K562 (cell line): ENCODE measurements around the gene DIPK1A. TPM values are rescaled to one million over a fixed set of nuclear protein-coding genes. Genes with fewer than 3 reads are reported as not detected.

ENCODE experiments used
- ATAC-seq: fragments of 200-7000 bp; cut with Tn5 transposase; 3 replicates; pipeline ENCODE4 v1.9.1; 2020; ENCODE audit warnings: moderate library complexity
- BruUV-seq: library from RNA; stranded (reverse); fragments of 400-500 nt; replicated peaks from 2 replicates; lab custom pipeline; 2021; lab: Mats Ljungman, UMichigan
- CTCF ChIA-PET: fragments of 300-600 bp; formaldehyde crosslinking; extraction: SDS; loops from one replicate; lab custom pipeline; 2021; ENCODE audit warnings: low intra/inter-chr PET ratio; lab: Yijun Ruan, JAX
- POLR2A ChIA-PET: fragments of 300-600, 350-650 bp; sonication (Branson Sonifier 250); formaldehyde crosslinking; extraction: SDS; loops from one replicate; lab custom pipeline; 2021; ENCODE audit warnings: antibody characterized with exemption, inconsistent platforms; lab: Yijun Ruan, JAX
- DNase-seq, 4 experiments: peaks; one replicate each; pipeline versions ENCODE4 v3.0.0 to v3.0.0-alpha.2; 2011 to 2018; ENCODE audit warnings: low spot score in 3 of 4, mixed read lengths in 3 of 4; ENCODE audit errors: extremely low read depth in 1 of 4
- FAIRE-seq: peaks from 2 replicates; lab custom pipeline; 2011; peaks lifted over from hg19 to GRCh38; lab: Jason Lieb, UNC
- H2AFZ ChIP-seq: 2 replicates; pipeline ENCODE4 v1.6.0; 2011; ENCODE audit warnings: low read depth, low read length, control low read depth, inconsistent platforms
- H3K27ac ChIP-seq: fragments of 200-600 bp; 3 replicates; pipeline ENCODE4 v1.8.0; 2011; ENCODE audit warnings: low read depth, mild to moderate bottlenecking, control low read depth, inconsistent platforms, low read length, moderate library complexity, mixed read lengths; ENCODE audit errors: extremely low read depth
- H3K27me3 ChIP-seq, 2 experiments: fragments of 300-600 bp in 1 of 2; 2 replicates in 1 of 2; 3 replicates in 1 of 2; pipeline versions ENCODE4 v1.6.0 to v1.8.0; 2011; ENCODE audit warnings: inconsistent platforms in 2 of 2, low read length in 2 of 2, mild to moderate bottlenecking in 1 of 2, mixed read lengths in 1 of 2, moderate library complexity in 1 of 2; ENCODE audit not compliant: control insufficient read depth in 2 of 2, insufficient read depth in 2 of 2
- H3K36me3 ChIP-seq: fragments of 300-600 bp; 3 replicates; pipeline ENCODE4 v1.8.0; 2011; ENCODE audit warnings: mild to moderate bottlenecking, low read length, inconsistent platforms; ENCODE audit not compliant: control insufficient read depth, insufficient read depth
- H3K4me1 ChIP-seq, 2 experiments: fragments of 200-600 bp in 1 of 2; replicated peaks in 1 of 2; 2 replicates in 1 of 2; 3 replicates in 1 of 2; pipeline versions ENCODE4 v1.5.1 to v1.8.0; 2011; ENCODE audit warnings: inconsistent platforms in 2 of 2, low read length in 2 of 2, mild to moderate bottlenecking in 1 of 2, mixed read lengths in 1 of 2, moderate library complexity in 1 of 2; ENCODE audit not compliant: control insufficient read depth in 2 of 2, insufficient read depth in 2 of 2
- H3K4me2 ChIP-seq: 2 replicates; pipeline ENCODE4 v1.6.1; 2011; ENCODE audit warnings: low read length, control low read depth, inconsistent platforms, mixed read lengths; ENCODE audit not compliant: insufficient read depth
- H3K4me3 ChIP-seq: fragments of 200-600 bp; sonication (generic), shearing (Covaris generic); 2 replicates; pipeline ENCODE4 v1.5.1; 2016; ENCODE audit warnings: control low read depth, inconsistent platforms
- H3K79me2 ChIP-seq: fragments of 200-600 bp; 3 replicates; pipeline ENCODE4 v1.8.0; 2011; ENCODE audit warnings: low read length, inconsistent platforms; ENCODE audit not compliant: control insufficient read depth, insufficient read depth
- H3K9ac ChIP-seq, 2 experiments: 2 replicates each; pipeline versions ENCODE4 v1.6.0 to v1.6.1; 2011; ENCODE audit warnings: low read depth in 2 of 2, low read length in 2 of 2, control low read depth in 1 of 2, inconsistent platforms in 1 of 2, mild to moderate bottlenecking in 1 of 2, mixed read lengths in 1 of 2; ENCODE audit not compliant: insufficient read depth in 1 of 2
- H3K9me1 ChIP-seq: one replicate; pipeline ENCODE4 v1.6.0; 2011; ENCODE audit warnings: inconsistent platforms, mild to moderate bottlenecking, low read length, moderate library complexity; ENCODE audit not compliant: control insufficient read depth, insufficient read depth
- H3K9me3 ChIP-seq: replicated peaks from 2 replicates; pipeline ENCODE4 v1.5.1; 2011; ENCODE audit warnings: low read depth, low read length, inconsistent platforms; ENCODE audit not compliant: control insufficient read depth, insufficient read depth
- H4K20me1 ChIP-seq: replicated peaks from 2 replicates; pipeline ENCODE4 v1.6.1; 2011; ENCODE audit warnings: low read length, inconsistent platforms, mixed read lengths; ENCODE audit not compliant: control insufficient read depth, insufficient read depth
- BCL6 ChIP-seq: fragments of 250-450 bp; sonication (Bioruptor Pico); IDR thresholded peaks from 2 replicates; pipeline ENCODE4 v1.4.0; 2020
- CAMTA2 ChIP-seq: fragments of 250-450 bp; sonication (Bioruptor Pico); conservative IDR thresholded peaks from 2 replicates; pipeline ENCODE4 v1.5.1; 2022
- CREM ChIP-seq: IDR thresholded peaks from 2 replicates; pipeline ENCODE4 v1.6.1; 2014; ENCODE audit warnings: antibody characterized with exemption, low read depth
- DLX4 ChIP-seq: fragments of 250-450 bp; sonication (Bioruptor Pico); IDR thresholded peaks from 2 replicates; pipeline ENCODE4 v1.6.1; 2021; ENCODE audit warnings: mild to moderate bottlenecking
- ETS1 ChIP-seq: conservative IDR thresholded peaks from 2 replicates; pipeline ENCODE4 v1.6.1; 2011; ENCODE audit warnings: low read depth, mild to moderate bottlenecking, low read length; ENCODE audit not compliant: control insufficient read depth
- EWSR1 ChIP-seq: fragments of 450-650 bp; IDR thresholded peaks from 2 replicates; pipeline ENCODE4 v1.6.1; 2018; ENCODE audit warnings: borderline replicate concordance, mild to moderate bottlenecking, low read depth, moderate library complexity; ENCODE audit not compliant: partially characterized antibody
- EZH2 ChIP-seq: IDR thresholded peaks from 2 replicates; pipeline ENCODE4 v1.6.1; 2012; ENCODE audit warnings: low read depth, mild to moderate bottlenecking, inconsistent platforms, low read length, borderline replicate concordance
- HEY1 ChIP-seq: fragments of 250-450 bp; sonication (Bioruptor Pico); IDR thresholded peaks from 2 replicates; pipeline ENCODE4 v1.5.0; 2020; ENCODE audit warnings: mild to moderate bottlenecking, moderate library complexity, borderline replicate concordance
- JUND ChIP-seq, 2 experiments: IDR thresholded peaks; 2 replicates in 1 of 2; 3 replicates in 1 of 2; pipeline ENCODE4 v1.6.1; 2011; ENCODE audit warnings: borderline replicate concordance in 2 of 2, low read depth in 2 of 2, low read length in 2 of 2, improper control_type of control experiment in 1 of 2, missing biosample characterization in 1 of 2, missing genetic modification characterization in 1 of 2, missing genetic modification reagents in 1 of 2
- KHSRP ChIP-seq: fragments of 450-650 bp; IDR thresholded peaks from 2 replicates; pipeline ENCODE4 v1.6.1; 2017
- POLR2A ChIP-seq: fragments of 450-650 bp; conservative IDR thresholded peaks from 2 replicates; pipeline ENCODE4 v1.6.1; 2016
- POLR2G ChIP-seq: fragments of 200-400 bp; formaldehyde crosslinking; IDR thresholded peaks from 2 replicates; pipeline ENCODE4 v1.6.1; 2017; ENCODE audit warnings: low read depth, mild to moderate bottlenecking, antibody characterized with exemption, low read length, moderate library complexity
- RBM39 ChIP-seq: fragments of 200-400 bp; formaldehyde crosslinking; optimal IDR thresholded peaks from 2 replicates; pipeline ENCODE3; 2018; ENCODE audit warnings: low read depth, low read length
- SRF ChIP-seq, 2 experiments: fragments of 250-450, 450-650 bp in 1 of 2; sonication (Bioruptor Pico) in 1 of 2; sonication (generic) in 1 of 2; formaldehyde crosslinking; IDR thresholded peaks; 2 replicates each; pipeline versions ENCODE4 v1.5.0 to v1.5.1; 2020 to 2022; ENCODE audit warnings: mild to moderate bottlenecking in 1 of 2, missing genetic modification reagents in 1 of 2
- ZBTB9 ChIP-seq: fragments of 450-650 bp; formaldehyde crosslinking; IDR thresholded peaks from 2 replicates; pipeline ENCODE4 v1.4.0; 2020; ENCODE audit warnings: mild to moderate bottlenecking, moderate library complexity
- ZNF224 ChIP-seq: sonication (generic); formaldehyde crosslinking; IDR thresholded peaks from 2 replicates; pipeline ENCODE4 v1.8.0; 2022; ENCODE audit warnings: mild to moderate bottlenecking, missing genetic modification reagents
- ZNF511 ChIP-seq: sonication (generic); formaldehyde crosslinking; IDR thresholded peaks from 2 replicates; pipeline ENCODE4 v1.8.0; 2022; ENCODE audit warnings: mild to moderate bottlenecking, missing genetic modification reagents
- ZNF589 ChIP-seq: fragments of 200-800 bp; sonication (Bioruptor generic); IDR thresholded peaks from 2 replicates; pipeline ENCODE4 v1.6.1; 2016; ENCODE audit warnings: low read depth, missing genetic modification characterization, missing compliant biosample characterization
- ZNF780A ChIP-seq: fragments of 250-450 bp; sonication (Bioruptor Pico); IDR thresholded peaks from 2 replicates; pipeline ENCODE4 v1.5.0; 2021; ENCODE audit warnings: mild to moderate bottlenecking
- WGBS: fragments of 100-300 bp; shearing (Covaris generic); methylation state at CpG from one replicate; pipeline ENCODE4 v1.1.6; 2016; ENCODE audit warnings: low coverage, mixed read lengths; ENCODE audit not compliant: insufficient coverage; ENCODE audit errors: missing lambda C conversion rate; 5-methylcytosine and 5-hydroxymethylcytosine counted together
- in situ Hi-C: fragments of 300-500 bp; cut with MboI; formaldehyde crosslinking; loops from 4 replicates; pipeline ENCODE4 v1.15.0; 2018; ENCODE audit warnings: inconsistent platforms, mixed read lengths
- intact Hi-C: fragments of 100-400 bp; cut with micrococcal nuclease; formaldehyde crosslinking; loops from 2 replicates; pipeline ENCODE4 v1.14.2; 2022
- polyA plus RNA-seq, 8 experiments: library from polyadenylated mRNA; depleted of rRNA in 4 of 8; stranded (reverse) in 5 of 8; unstranded in 3 of 8; fragments of >200 nt; fragmentation: Nextera tagmentation in 2 of 8; fragmentation: Illumina TruSeq in 1 of 8; extraction: Ambion mirVana in 2 of 8; extraction: Trizol in 1 of 8; gene quantifications; 2 replicates each; pipeline versions ENCODE4 v1.2.1 to v1.2.3, GENCODE V29; 2011 to 2014; ENCODE audit warnings: inconsistent platforms in 1 of 8, missing spikeins in 1 of 8
- total RNA-seq, 7 experiments: library from RNA; depleted of rRNA in 6 of 7; stranded (reverse); fragments of >200 nt in 6 of 7; fragmentation: Illumina TruSeq in 2 of 7; extraction: Trizol in 2 of 7; gene quantifications; 2 replicates each; pipeline versions ENCODE4 v1.2.1 to v1.2.3, GENCODE V29; 2011 to 2021; ENCODE audit warnings: low replicate concordance in 1 of 7

Gene DIPK1A
- total and polyA plus RNA-seq, 9 of the 15 experiments (the other 6 are each of a cell fraction or from before 2014, with no cell fraction given), result 0.54 to 2.5 (median 1.3) TPM

GRCh38 chr1:92876351-92876750 is 84.9 kb downstream of the DIPK1A start (continued):
- TF ChIP-seq HEY1 (CRISPR knock-in tag) (no peak), EWSR1 (no peak), ZNF589 (CRISPR knock-in tag) (no peak), ETS1 (no peak), CAMTA2 (CRISPR knock-in tag) (no peak), ZNF780A (CRISPR knock-in tag) (no peak)
- TF ChIP-seq, all 486 proteins: peak for 0

- ChIA-PET POLR2A (no interaction called here), CTCF (no interaction called here)
- intact Hi-C loops, result no loop called here
- WGBS, result 29% methylated on average over 2 of the region's 2 CpGs
- TF ChIP-seq EZH2 (no peak), ZNF224 (no peak), SRF (CRISPR knock-in tag; IDR thresholded peaks at IDR 0.05) (no peak), RBM39 (no peak), DLX4 (no peak), BCL6 (CRISPR knock-in tag) (no peak), JUND (IDR thresholded peaks at IDR 0.05; ENCODE audit: borderline replicate concordance, low read depth, low read length) (no peak), JUND (tag; IDR thresholded peaks at IDR 0.05; ENCODE audit: borderline replicate concordance, low read depth, low read length) (no peak), POLR2A (no peak), CREM (no peak), ZNF511 (no peak), ZBTB9 (no peak), POLR2G (no peak), KHSRP (no peak)
- Histone ChIP-seq H3K9ac (no peak overlapping the region), H3K4me2 (no peak overlapping the region), H3K9me3 (no peaks in the 10 kb centered on the region), H3K9me1 (no peaks in the 10 kb centered on the region), H3K79me2 (no peaks in the 10 kb centered on the region), H2AFZ (no peak overlapping the region), H4K20me1 (no peaks in the 10 kb centered on the region), H3K36me3 (no peaks in the 10 kb centered on the region), H3K27ac (no peak overlapping the region), H3K4me3 (no peak overlapping the region), H3K27me3 (no peaks in the 10 kb centered on the region), H3K4me1 (peaks cover 0 to 4% of the 10 kb centered on the region in 2 experiments; a peak in 1 of 5 replicates)
- no peak for ATAC-seq
- FAIRE-seq, result no peak
- in situ Hi-C loops, result loop anchor here (25.0 kb wide), 1 partner anchor 987 kb away; no protein-coding TSS in a partner anchor
- BruUV-seq, result no TSS peak
- DNase-seq, result no peak
These were observed 86.3 kb downstream of the DIPK1A start for GRCh38 chr1:92874987-92875386.
